Suprapubic skin (tissue), 4 donors: ENCODE measurements around the gene CAPN13.

ENCODE experiments used
- CTCF ChIP-seq, 2 donors: fragments of 200-600 bp in 1 of 2; fragments of 450-650 bp in 1 of 2; sonication (generic) in 1 of 2; IDR thresholded peaks; one replicate each; pipeline ENCODE4 v1.5.1; 2016 to 2019; ENCODE audit warnings: antibody characterized with exemption in 2 of 2, mild to moderate bottlenecking in 1 of 2, moderate library complexity in 1 of 2
- EP300 ChIP-seq: sonication (generic); formaldehyde crosslinking; IDR thresholded peaks from one replicate; pipeline ENCODE4 v1.6.1; 2017; ENCODE audit warnings: antibody characterized with exemption
- POLR2A ChIP-seq, 2 donors: fragments of 450-650 bp; IDR thresholded peaks; one replicate each; pipeline ENCODE4 v1.6.1; 2017; ENCODE audit warnings: antibody characterized with exemption in 2 of 2, mild to moderate bottlenecking in 2 of 2, moderate library complexity in 2 of 2
- POLR2AphosphoS5 ChIP-seq, 3 donors: sonication (generic); formaldehyde crosslinking; IDR thresholded peaks; one replicate each; pipeline ENCODE4 v1.6.1; 2017; ENCODE audit warnings: antibody characterized with exemption in 3 of 3

- TF ChIP-seq CTCF (IDR thresholded peaks at IDR 0.05) (no peak), POLR2A (IDR thresholded peaks at IDR 0.05) (no peak), POLR2AphosphoS5 (IDR thresholded peaks at IDR 0.05) (no peak), EP300 (no peak)
Measured at GRCh38 chr2:30759481-30759880, 47.8 kb downstream of the CAPN13 start.
